Activated naive CD8-positive, alpha-beta T cell (primary cell): ENCODE measurements around the gene CAPZA1.

ENCODE experiments used
- H3K27ac Mint-ChIP-seq: one replicate; pipeline ENCODE4 v1.8.0; 2021; ENCODE audit warnings: mixed read lengths
- H3K27me3 Mint-ChIP-seq: one replicate; pipeline ENCODE4 v1.8.0; 2021; ENCODE audit warnings: mixed read lengths
- H3K36me3 Mint-ChIP-seq: one replicate; pipeline ENCODE4 v1.8.0; 2021; ENCODE audit warnings: mixed read lengths
- H3K4me1 Mint-ChIP-seq: one replicate; pipeline ENCODE4 v1.8.0; 2021; ENCODE audit warnings: low read depth, mixed read lengths
- H3K4me3 Mint-ChIP-seq: one replicate; pipeline ENCODE4 v1.8.0; 2021; ENCODE audit warnings: mild to moderate bottlenecking, mixed read lengths
- H3K9me3 Mint-ChIP-seq: one replicate; pipeline ENCODE4 v1.8.0; 2021; ENCODE audit warnings: low read depth, mixed read lengths

CAPZA1 gene

DNA sequence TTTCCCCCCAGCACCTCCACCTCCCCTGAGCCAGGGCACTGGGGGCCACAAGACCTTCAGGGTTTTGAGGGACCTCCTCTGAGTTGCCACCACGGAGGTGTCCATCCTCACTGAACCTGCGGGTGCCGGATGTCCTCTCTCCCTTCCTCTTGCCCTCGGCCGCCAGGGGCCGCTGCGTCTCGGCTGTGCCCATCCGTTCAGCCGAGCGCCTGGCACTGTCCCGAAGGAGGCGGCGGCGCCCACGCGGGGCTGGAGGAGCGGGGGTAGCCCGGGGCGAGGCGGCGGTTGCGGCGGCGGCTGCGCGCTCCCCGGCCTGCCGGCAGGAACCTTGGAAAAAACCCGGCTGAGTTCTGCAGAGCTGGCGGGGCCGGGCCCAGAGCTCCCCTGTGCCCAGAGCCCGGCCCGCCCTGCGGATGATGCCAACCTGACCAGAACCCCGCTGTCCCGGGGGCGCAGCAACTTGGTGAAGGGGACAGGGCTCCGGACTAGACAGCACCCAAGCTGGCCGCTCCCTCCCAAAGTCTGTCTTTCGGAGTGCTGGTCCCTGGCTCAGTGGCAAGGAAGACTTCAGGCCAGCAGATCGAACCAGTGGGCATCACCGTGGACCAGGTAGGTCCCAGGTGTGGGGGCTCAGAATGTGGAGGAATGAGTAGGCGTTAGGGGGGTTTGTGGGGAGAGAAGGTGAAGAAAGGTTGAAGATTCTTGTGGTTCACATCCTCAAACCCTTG lies 99.2 kb downstream of the CAPZA1 start:
- Mint-ChIP-seq H3K27ac (no peak overlapping the region), H3K4me3 (peak overlapping the region; percentile 52)

DNA sequence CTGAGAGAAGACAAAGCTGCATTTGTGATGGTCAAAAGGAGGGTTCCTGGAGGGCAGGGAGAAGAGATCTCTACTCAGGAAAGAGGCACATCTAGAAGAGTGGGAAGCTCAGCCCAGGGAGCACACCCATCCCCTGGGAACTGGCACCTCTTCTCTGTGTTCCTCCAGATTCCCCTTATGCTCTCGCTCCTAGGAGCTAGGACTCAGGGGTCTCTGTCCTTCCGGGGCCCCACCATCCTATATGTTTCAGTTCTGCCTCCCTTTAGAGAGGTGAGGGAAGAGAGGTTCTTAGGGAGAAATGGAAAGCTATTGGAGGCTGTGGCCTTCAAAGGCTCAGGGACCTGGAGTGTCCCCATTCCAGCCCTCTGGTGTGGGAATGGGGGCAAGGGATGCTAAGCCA lies 100.1 kb downstream of the CAPZA1 start:
- peaks cover 23% of the 10 kb centered on the region for H3K4me1 Mint-ChIP-seq
- H3K36me3 Mint-ChIP-seq, result peaks cover 3% of the 10 kb centered on the region
- no peak overlapping the region for H3K27ac Mint-ChIP-seq
- no peaks in the 10 kb centered on the region for H3K9me3 Mint-ChIP-seq
- H3K27me3 Mint-ChIP-seq, result no peaks in the 10 kb centered on the region
- H3K4me3 Mint-ChIP-seq, result no peak overlapping the region

More for the DNA sequence above, 99.2 kb downstream of the CAPZA1 start:
- Mint-ChIP-seq H3K9me3 (no peaks in the 10 kb centered on the region), H3K27me3 (peaks cover 2% of the 10 kb centered on the region), H3K36me3 (peaks cover 3% of the 10 kb centered on the region), H3K4me1 (peaks cover 25% of the 10 kb centered on the region)

DNA sequence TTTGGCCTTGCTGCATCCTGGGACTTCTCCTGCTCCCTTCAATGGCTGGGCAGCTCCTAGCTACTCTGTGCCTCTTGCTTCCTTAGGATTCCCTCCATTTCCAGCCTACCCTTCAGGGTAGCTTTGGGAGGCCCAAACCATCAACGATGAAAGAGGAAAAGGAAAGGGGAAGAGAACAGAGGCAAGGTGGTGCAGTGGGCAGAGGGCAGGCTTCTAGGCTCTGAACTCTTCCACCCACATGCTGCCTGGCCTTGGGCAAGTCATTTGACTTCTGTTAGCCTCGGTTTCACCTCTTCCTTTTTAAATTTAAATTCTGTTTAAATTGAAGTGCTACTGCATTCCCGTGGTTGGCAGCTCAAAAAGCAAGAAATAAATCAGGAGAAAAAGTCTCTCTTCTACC lies 101.2 kb downstream of the CAPZA1 start:
- Mint-ChIP-seq H3K27ac (no peak overlapping the region), H3K36me3 (peaks cover 3% of the 10 kb centered on the region), H3K4me1 (peaks cover 20% of the 10 kb centered on the region), H3K27me3 (no peaks in the 10 kb centered on the region), H3K9me3 (no peaks in the 10 kb centered on the region), H3K4me3 (no peak overlapping the region)
